IPS DF 6.9 (cell line): ENCODE results near the gene MPZL2.

Source experiments
- DNase-seq: peaks from one replicate; pipeline ENCODE4 v3.0.0-alpha.2; 2013; ENCODE audit warnings: low read depth, low spot score
- H3K27ac ChIP-seq: one replicate; pipeline ENCODE4 v1.5.1; 2013; ENCODE audit warnings: low read length, control low read depth
- H3K27me3 ChIP-seq: 2 replicates; pipeline ENCODE4 v1.6.1; 2013; ENCODE audit warnings: mild to moderate bottlenecking, low read length; ENCODE audit not compliant: control insufficient read depth, insufficient read depth
- H3K36me3 ChIP-seq: 2 replicates; pipeline ENCODE4 v1.6.1; 2013; ENCODE audit warnings: low read length; ENCODE audit not compliant: control insufficient read depth, insufficient read depth
- H3K4me1 ChIP-seq: 2 replicates; pipeline ENCODE4 v1.6.1; 2013; ENCODE audit warnings: low read length; ENCODE audit not compliant: control insufficient read depth, insufficient read depth
- H3K4me3 ChIP-seq: 2 replicates; pipeline ENCODE4 v1.5.1; 2013; ENCODE audit warnings: mild to moderate bottlenecking, low read length
- H3K9me3 ChIP-seq: 2 replicates; pipeline ENCODE4 v1.6.1; 2013; ENCODE audit warnings: low read length, inconsistent platforms; ENCODE audit not compliant: control insufficient read depth, insufficient read depth
- WGBS: extraction: QIAGEN DNeasy Blood & Tissue Kit; methylation state at CpG from one replicate; pipeline ENCODE4 v1.1.7; 2013; ENCODE audit warnings: mixed read lengths, missing lambda C conversion rate; ENCODE audit not compliant: insufficient read length, insufficient coverage; 5-methylcytosine and 5-hydroxymethylcytosine counted together

Gene MPZL2

GRCh38 chr11:118233377-118233776 is 30.7 kb downstream of the MPZL2 start:
- H3K27ac ChIP-seq = no peak overlapping the region
- no peaks in the 10 kb centered on the region for H3K4me1 ChIP-seq
- WGBS = no CpG with 5 or more reads among the region's 5 CpGs
- no peak overlapping the region for H3K4me3 ChIP-seq
- H3K36me3 ChIP-seq = no peaks in the 10 kb centered on the region
- DNase-seq = no peak
- H3K9me3 ChIP-seq = no peaks in the 10 kb centered on the region
- H3K27me3 ChIP-seq = no peaks in the 10 kb centered on the region; the same call in 1 of the 2 replicates

GRCh38 chr11:118232659-118233058 is 31.4 kb downstream of the MPZL2 start:
- H3K9me3 ChIP-seq = no peaks in the 10 kb centered on the region
- no peaks in the 10 kb centered on the region; the same call in 1 of the 2 replicates for H3K27me3 ChIP-seq
- WGBS = no CpG with 5 or more reads among the region's 1 CpG
- H3K27ac ChIP-seq = no peak overlapping the region
- no peaks in the 10 kb centered on the region for H3K4me1 ChIP-seq
- no peaks in the 10 kb centered on the region for H3K36me3 ChIP-seq
- no peak for DNase-seq
- no peak overlapping the region for H3K4me3 ChIP-seq

DNA sequence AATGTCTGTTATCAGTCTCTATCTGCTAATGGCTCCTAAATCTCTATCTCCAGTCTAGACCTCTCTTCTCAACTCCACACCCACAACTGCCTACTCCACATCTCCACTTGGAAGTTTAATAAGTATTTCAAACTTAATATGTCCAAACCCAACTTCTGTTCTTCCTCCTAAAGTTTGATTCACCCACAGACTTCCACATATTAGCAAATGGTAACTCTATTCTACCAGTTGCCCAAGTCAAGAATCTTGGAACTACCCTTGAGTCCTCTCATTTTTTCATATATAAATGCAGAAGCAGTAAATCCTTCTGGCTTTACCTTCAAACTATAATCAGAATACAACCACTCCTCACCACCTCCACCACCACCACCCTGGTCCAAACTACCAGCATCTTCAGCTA is 32.6 kb downstream of the MPZL2 start:
- H3K4me1 ChIP-seq = no peaks in the 10 kb centered on the region
- no peak overlapping the region for H3K4me3 ChIP-seq
- H3K9me3 ChIP-seq = no peaks in the 10 kb centered on the region
- H3K27ac ChIP-seq = no peak overlapping the region
- no peak for DNase-seq
- no peaks in the 10 kb centered on the region for H3K36me3 ChIP-seq
- no peaks in the 10 kb centered on the region for H3K27me3 ChIP-seq

DNA sequence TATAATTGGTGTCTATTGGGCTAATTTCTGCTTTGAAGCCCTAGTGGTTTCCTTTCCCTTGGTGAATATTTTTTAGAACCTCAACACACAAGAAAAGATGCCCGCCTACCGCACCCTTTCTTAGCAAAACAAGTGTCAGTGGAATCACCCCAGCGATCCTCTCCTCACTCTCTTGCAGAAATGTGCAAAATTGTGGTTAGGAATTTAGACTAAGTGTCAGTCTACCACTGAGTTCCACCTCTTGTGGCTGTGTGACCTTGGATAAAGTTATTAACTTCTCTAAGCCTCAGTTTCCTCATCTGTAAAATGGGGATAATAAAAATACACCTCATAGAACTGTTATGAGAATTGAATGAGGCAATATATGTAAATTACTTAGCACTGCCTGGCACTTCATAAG is 34.0 kb downstream of the MPZL2 start:
- DNase-seq = no peak

GRCh38 chr11:118229274-118229847 is 34.7 kb downstream of the MPZL2 start:
- Histone ChIP-seq H3K27ac (no peak overlapping the region), H3K36me3 (no peaks in the 10 kb centered on the region), H3K4me3 (no peak overlapping the region), H3K9me3 (no peaks in the 10 kb centered on the region), H3K27me3 (no peaks in the 10 kb centered on the region), H3K4me1 (no peaks in the 10 kb centered on the region)
- WGBS = no CpG with 5 or more reads among the region's 5 CpGs
- no peak for DNase-seq

More for the DNA sequence above, 34.0 kb downstream of the MPZL2 start:
- no peak overlapping the region for H3K27ac ChIP-seq
- H3K4me1 ChIP-seq = no peaks in the 10 kb centered on the region
- WGBS = no CpG with 5 or more reads among the region's 3 CpGs
- no peaks in the 10 kb centered on the region for H3K9me3 ChIP-seq
- H3K27me3 ChIP-seq = no peaks in the 10 kb centered on the region
- H3K36me3 ChIP-seq = no peaks in the 10 kb centered on the region
- no peak overlapping the region for H3K4me3 ChIP-seq

GRCh38 chr11:118227865-118228785 is 36.0 kb downstream of the MPZL2 start:
- Histone ChIP-seq H3K36me3 (no peaks in the 10 kb centered on the region), H3K9me3 (no peaks in the 10 kb centered on the region), H3K4me1 (no peaks in the 10 kb centered on the region), H3K4me3 (no peak overlapping the region), H3K27me3 (no peaks in the 10 kb centered on the region), H3K27ac (no peak overlapping the region)
- no CpG with 5 or more reads among the region's 8 CpGs for WGBS
- no peak for DNase-seq

GRCh38 chr11:118226781-118227180 is 37.3 kb downstream of the MPZL2 start:
- Histone ChIP-seq H3K4me1 (no peaks in the 10 kb centered on the region), H3K27ac (no peak overlapping the region), H3K4me3 (no peak overlapping the region), H3K27me3 (no peaks in the 10 kb centered on the region), H3K9me3 (no peaks in the 10 kb centered on the region), H3K36me3 (no peaks in the 10 kb centered on the region)
- no peak for DNase-seq
- no CpG with 5 or more reads among the region's 2 CpGs for WGBS

GRCh38 chr11:118226296-118226695 is 37.8 kb downstream of the MPZL2 start:
- no peak overlapping the region for H3K27ac ChIP-seq
- no peaks in the 10 kb centered on the region for H3K27me3 ChIP-seq
- H3K9me3 ChIP-seq = no peaks in the 10 kb centered on the region
- no peak overlapping the region for H3K4me3 ChIP-seq
- no CpG with 5 or more reads among the region's 7 CpGs for WGBS
- H3K36me3 ChIP-seq = no peaks in the 10 kb centered on the region
- DNase-seq = no peak
- no peaks in the 10 kb centered on the region for H3K4me1 ChIP-seq

DNA sequence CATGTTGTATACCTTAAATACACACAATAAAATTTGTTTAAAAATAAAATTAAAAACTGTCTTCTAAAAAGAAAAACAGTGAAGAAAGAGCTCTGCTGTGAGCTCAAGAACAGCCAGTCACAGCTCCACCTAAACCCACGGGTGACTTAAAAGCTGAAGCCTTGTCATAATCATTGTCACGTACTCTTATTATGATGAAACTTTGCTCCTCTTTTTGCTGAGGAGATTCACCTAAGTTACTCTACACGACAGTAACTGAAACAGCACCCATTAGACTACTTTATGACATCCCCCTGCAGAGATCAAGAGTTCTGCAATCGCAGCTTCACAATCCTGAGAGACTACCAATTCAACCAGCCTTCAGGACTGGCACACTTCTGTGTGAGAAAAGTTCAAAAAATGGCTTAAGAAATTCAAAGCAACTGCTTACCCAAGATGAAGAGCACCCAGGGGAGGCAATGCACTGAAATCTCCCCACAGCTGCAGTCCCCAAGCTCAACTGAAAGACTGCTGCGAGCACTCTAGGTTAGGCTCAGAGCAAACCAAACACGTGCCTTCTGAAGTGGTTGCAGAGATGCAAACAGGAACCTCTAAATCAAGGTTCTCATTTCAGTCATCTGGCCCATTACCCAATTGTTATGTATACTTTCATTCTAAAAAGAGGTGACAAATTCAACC is 39.4 kb downstream of the MPZL2 start, which contains the start of gene JAML:
Gene JAML, minus strand, starts transcription at position 501 of the 678 bp plus-strand sequence. CDS start 10,145 bp downstream, outside the sequence.
- Histone ChIP-seq H3K4me3 (no peak within 1 kb of the TSS), H3K4me1 (no peaks in the 10 kb centered on the region), H3K27ac (no peak within 1 kb of the TSS), H3K27me3 (no peaks in the 10 kb centered on the region), H3K36me3 (no peaks in the 10 kb centered on the region), H3K9me3 (no peaks in the 10 kb centered on the region)
- DNase-seq = no peak
- no CpG with 5 or more reads among the region's 6 CpGs for WGBS

DNA sequence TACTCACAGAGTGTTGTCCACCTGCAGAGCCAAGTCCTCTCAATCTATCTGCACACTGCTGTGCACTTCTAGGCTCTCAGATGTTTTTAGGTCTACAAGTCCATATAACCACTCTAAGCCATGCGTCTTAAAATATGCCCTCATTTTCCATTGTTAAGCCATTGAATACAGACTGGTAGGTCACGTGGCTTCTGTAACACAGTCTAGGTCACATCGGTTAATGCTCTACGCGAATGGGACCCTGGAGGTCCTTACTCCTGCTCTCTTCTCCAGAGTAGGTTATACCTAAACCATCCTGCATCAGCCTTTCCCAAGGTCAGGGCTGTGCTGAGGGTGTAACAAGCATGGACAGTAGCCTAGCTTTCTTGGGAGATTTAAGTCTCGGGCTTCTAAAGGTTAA is 40.1 kb downstream of the MPZL2 start:
- Histone ChIP-seq H3K4me1 (no peaks in the 10 kb centered on the region), H3K9me3 (no peaks in the 10 kb centered on the region), H3K27me3 (no peaks in the 10 kb centered on the region), H3K4me3 (no peak overlapping the region), H3K27ac (no peak overlapping the region), H3K36me3 (no peaks in the 10 kb centered on the region)
- no CpG with 5 or more reads among the region's 6 CpGs for WGBS
- no peak for DNase-seq
